ENCODE results near the gene TM4SF18.
A peak's percentile ranks its signal among the peaks of the same experiment; 100 is the strongest.
"Not testable (repeated sequence)": the region's sequence is repeated elsewhere in the genome, so short reads cannot be mapped to it uniquely, and the experiment has no call there.

TM4SF18 gene

GRCh38 chr3:149337486-149337885 is 4.0 kb upstream of the TM4SF18 start:
- DNase-seq; in situ Hi-C loops (cut with HindIII; ENCODE audit: low pct_ligation_motif_present, low pct_unique_long_range_greater_than_20kb, low sequenced_read_pairs): not testable (repeated sequence)

DNA sequence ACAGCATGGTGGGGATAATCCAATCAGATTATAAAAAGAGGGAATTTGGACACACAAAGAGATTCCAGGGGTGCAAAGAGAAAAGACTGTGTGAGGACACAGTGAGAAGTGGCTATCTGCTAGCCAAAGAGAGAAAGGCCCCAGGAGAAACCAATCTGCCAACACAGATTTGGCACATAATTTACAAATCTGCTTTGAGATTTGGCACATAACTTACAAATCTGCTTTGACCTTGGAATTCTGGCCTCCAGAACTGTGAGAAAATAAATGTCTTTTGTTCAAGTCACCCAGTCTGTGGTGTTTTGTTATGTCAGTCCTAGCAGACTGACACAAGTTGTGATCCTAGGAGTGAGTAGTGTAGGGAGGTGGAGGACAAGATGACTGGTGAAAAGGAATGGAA is 3.5 kb upstream of the TM4SF18 start:
- no peak for DNase-seq
- in situ Hi-C loops (cut with HindIII; ENCODE audit: low pct_ligation_motif_present, low pct_unique_long_range_greater_than_20kb, low sequenced_read_pairs) = no loop called here

- in situ Hi-C loops (cut with HindIII; ENCODE audit: low pct_ligation_motif_present, low pct_unique_long_range_greater_than_20kb, low sequenced_read_pairs) = no loop called here
- DNase-seq = no peak
Measured at GRCh38 chr3:149332771-149333170, 665 bp downstream of the TM4SF18 start.

- in situ Hi-C loops (cut with HindIII; ENCODE audit: low pct_ligation_motif_present, low pct_unique_long_range_greater_than_20kb, low sequenced_read_pairs) = no loop called here
Measured at GRCh38 chr3:149332227-149332765, 1.1 kb downstream of the TM4SF18 start.

GRCh38 chr3:149331396-149331795 is 2.0 kb downstream of the TM4SF18 start:
- in situ Hi-C loops (cut with HindIII; ENCODE audit: low pct_ligation_motif_present, low pct_unique_long_range_greater_than_20kb, low sequenced_read_pairs) = no loop called here
- no peak for DNase-seq

More at GRCh38 chr3:149332227-149332765, 1.1 kb downstream of the TM4SF18 start:
- no peak for DNase-seq

DNA sequence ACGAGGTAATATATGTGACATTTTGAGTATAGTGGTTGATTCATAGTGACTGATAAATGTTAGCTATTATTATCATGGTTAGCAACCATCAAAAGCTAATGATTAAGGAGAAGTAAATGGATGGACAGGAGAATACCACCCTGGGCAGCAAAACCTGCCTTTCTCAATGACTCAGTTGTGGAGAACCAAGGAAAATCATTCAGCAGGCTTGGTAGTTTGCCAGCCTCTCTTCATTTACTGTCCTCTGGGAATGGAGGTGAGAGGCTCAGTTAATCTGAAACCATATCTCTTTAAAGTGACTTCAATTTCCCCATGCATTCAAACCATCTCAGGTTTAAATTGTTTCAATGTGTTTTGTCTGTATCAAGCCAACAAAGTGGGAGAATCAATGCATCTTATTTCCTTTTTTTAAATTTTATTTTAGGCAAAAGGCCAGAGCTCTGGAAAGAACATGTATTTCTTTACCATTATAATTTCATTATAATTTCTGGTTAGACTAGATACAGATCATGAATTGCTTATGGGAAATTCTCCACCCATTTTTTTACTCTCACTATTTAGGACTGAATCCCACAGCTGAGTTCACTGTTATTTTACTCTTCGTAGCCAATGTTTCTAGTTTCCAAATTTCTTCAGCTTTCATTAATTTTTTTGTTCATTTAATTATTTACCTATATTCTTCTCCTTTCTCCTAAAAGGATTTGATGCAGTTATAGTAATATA is 2.7 kb downstream of the TM4SF18 start:
- peak; percentile 91 for DNase-seq
- in situ Hi-C loops (cut with HindIII; ENCODE audit: low pct_ligation_motif_present, low pct_unique_long_range_greater_than_20kb, low sequenced_read_pairs) = no loop called here

- in situ Hi-C loops (cut with HindIII; ENCODE audit: low pct_ligation_motif_present, low pct_unique_long_range_greater_than_20kb, low sequenced_read_pairs) = no loop called here
- no peak for DNase-seq
Measured at GRCh38 chr3:149327156-149327555, 6.3 kb downstream of the TM4SF18 start.

- DNase-seq = no peak
- in situ Hi-C loops (cut with HindIII; ENCODE audit: low pct_ligation_motif_present, low pct_unique_long_range_greater_than_20kb, low sequenced_read_pairs) = no loop called here
Measured at GRCh38 chr3:149325581-149325980, 7.9 kb downstream of the TM4SF18 start.

DNA sequence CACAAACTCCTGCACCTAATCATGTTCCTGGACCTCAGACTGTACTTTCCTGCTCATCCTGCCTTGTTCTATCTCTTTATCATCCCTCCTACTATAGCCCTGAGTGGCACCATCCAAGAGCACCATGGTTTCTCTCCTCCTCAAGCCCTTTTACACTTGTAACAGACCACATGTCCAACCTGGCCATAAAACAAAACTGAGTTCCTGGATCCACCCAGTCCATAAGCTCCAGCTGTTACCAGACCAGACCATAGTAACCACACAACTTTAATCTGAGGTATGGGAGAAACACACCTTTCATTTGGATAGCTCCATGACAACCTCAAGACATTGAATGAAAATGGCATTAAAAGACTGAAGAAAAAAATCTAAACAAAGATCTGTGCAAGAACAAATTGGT is 9.1 kb downstream of the TM4SF18 start:
- in situ Hi-C loops (cut with HindIII; ENCODE audit: low pct_ligation_motif_present, low pct_unique_long_range_greater_than_20kb, low sequenced_read_pairs) = no loop called here

DNA sequence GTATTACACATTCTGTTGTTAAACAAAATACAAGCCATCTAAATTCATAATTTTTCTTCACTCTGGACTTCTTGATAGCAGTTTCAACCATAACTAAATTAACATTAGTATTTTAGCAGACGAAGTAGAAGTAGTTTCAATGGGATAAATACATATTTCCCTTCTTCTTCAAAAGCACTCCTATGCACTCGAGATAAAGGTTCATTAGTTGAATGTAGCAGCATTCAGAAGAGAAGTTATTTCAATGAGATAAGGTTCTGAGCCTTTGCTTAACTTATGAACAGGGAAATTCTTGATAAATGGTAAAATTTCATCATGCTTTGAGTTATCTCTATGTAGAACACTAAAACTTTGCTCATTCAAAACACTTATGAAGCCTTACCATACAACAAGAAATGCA is 11.8 kb downstream of the TM4SF18 start:
- in situ Hi-C loops (cut with HindIII; ENCODE audit: low pct_ligation_motif_present, low pct_unique_long_range_greater_than_20kb, low sequenced_read_pairs) = no loop called here
- DNase-seq = no peak

More for the DNA sequence above, 9.1 kb downstream of the TM4SF18 start:
- no peak for DNase-seq

GRCh38 chr3:149321136-149321535 is 12.3 kb downstream of the TM4SF18 start:
- DNase-seq = no peak
- in situ Hi-C loops (cut with HindIII; ENCODE audit: low pct_ligation_motif_present, low pct_unique_long_range_greater_than_20kb, low sequenced_read_pairs) = no loop called here

- in situ Hi-C loops (cut with HindIII; ENCODE audit: low pct_ligation_motif_present, low pct_unique_long_range_greater_than_20kb, low sequenced_read_pairs) = no loop called here
- no peak for DNase-seq
Measured at GRCh38 chr3:149319750-149320149, 13.7 kb downstream of the TM4SF18 start.

DNA sequence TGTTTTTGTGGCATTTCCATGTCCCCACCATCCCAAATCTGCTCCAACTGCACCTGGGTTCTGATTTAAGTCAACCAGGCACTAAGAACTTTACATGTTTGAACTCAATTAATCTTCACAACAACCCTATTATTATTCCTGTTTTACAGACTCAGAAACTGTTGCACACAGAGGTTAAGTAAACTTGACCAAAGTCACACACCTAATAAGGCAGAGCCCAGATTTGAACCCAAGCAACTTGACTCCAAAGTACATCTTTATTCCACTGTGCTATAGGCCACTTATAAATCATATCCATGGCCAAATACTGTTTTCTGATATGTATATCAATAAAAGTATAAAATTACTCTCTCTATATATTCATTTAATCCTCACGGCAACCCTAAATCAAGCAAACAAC is 16.4 kb downstream of the TM4SF18 start:
- no peak for DNase-seq
- in situ Hi-C loops (cut with HindIII; ENCODE audit: low pct_ligation_motif_present, low pct_unique_long_range_greater_than_20kb, low sequenced_read_pairs) = no loop called here

GRCh38 chr3:149316437-149316836 is 17.0 kb downstream of the TM4SF18 start:
- no peak for DNase-seq

GRCh38 chr3:149315694-149316093 is 17.7 kb downstream of the TM4SF18 start:
- in situ Hi-C loops (cut with HindIII; ENCODE audit: low pct_ligation_motif_present, low pct_unique_long_range_greater_than_20kb, low sequenced_read_pairs) = no loop called here

More at GRCh38 chr3:149316437-149316836, 17.0 kb downstream of the TM4SF18 start:
- in situ Hi-C loops (cut with HindIII; ENCODE audit: low pct_ligation_motif_present, low pct_unique_long_range_greater_than_20kb, low sequenced_read_pairs) = no loop called here

DNA sequence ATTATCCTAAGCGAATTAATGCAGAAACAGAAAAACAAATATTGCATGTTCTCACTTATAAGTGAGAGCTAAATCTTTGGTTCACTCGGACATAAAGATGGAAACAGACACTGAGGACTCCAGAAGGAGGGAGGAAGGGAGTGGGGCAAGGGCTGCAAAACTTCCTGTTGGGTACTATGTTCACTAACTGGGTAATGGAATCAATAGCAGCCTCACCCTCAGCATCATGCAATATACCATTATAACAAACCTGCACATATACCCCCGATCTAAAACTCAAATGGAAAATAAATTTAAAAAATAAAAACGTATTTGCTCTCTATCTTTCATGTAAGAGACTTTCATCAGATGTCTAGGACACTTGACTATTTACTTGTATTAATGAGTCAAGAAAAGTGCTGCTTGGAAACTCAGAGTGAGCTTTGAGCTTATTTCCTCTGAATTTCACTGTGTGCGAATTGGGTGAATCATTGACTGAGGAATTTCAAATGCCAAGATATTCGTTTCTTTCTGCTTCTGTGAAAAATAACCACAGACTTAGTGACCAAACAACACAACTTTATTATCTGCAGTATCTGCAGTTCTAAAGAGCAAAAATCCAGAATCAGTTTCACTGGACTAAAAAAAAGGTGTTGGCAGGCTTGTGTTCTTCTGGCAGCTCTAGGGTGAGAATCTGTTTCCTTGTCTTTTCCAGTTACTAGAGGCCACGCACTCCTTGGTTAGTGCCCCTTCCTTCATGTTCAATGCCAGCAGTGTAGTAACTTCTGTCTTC is 18.4 kb downstream of the TM4SF18 start:
- in situ Hi-C loops (cut with HindIII; ENCODE audit: low pct_ligation_motif_present, low pct_unique_long_range_greater_than_20kb, low sequenced_read_pairs) = no loop called here
- DNase-seq = peak; percentile 53

More at GRCh38 chr3:149315694-149316093, 17.7 kb downstream of the TM4SF18 start:
- no peak for DNase-seq

DNA sequence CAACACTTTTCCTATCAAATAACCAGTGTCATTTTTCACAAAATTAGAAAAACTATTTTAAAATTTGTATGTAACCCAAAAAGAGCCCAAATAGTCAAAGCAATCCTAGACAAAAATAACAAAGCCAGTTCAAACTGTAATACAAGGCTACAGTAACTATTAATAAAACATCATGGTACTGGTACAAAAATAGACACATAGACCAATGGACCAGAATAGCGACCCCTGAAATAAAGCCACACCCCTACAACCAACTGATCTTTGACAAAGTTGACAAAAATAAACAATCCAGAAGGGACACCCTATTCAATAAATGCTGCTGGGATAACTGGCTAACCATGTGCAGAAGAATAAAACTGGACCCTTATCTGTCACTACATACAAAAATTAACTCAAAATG is 19.9 kb downstream of the TM4SF18 start:
- no peak for DNase-seq
- in situ Hi-C loops (cut with HindIII; ENCODE audit: low pct_ligation_motif_present, low pct_unique_long_range_greater_than_20kb, low sequenced_read_pairs) = no loop called here

- no peak for DNase-seq
- in situ Hi-C loops (cut with HindIII; ENCODE audit: low pct_ligation_motif_present, low pct_unique_long_range_greater_than_20kb, low sequenced_read_pairs) = no loop called here
Measured at GRCh38 chr3:149310796-149311534, 22.5 kb downstream of the TM4SF18 start.

DNA sequence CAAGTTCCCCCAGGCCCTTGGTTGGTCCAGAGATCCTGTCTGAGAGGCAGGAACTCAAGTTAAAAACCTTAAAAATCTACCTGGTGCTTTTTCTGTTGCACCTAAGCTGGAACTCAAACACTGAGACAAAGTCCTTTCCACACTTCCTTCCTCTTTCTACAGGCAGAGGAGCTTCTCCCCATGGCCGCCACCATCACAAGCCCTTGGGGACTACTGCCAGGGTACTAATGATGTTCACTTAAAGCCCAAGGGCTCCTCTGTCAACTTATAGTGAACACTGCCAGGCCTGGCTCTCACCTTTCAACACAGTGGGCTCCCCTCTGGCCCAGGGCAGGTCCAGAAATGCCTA is 26.0 kb downstream of the TM4SF18 start:
- no peak for DNase-seq
- in situ Hi-C loops (cut with HindIII; ENCODE audit: low pct_ligation_motif_present, low pct_unique_long_range_greater_than_20kb, low sequenced_read_pairs) = no loop called here

All from ACHN (cell line).